ENCODE results near the gene GAREM2.

GRCh38 chr2:26193578-26194231, 20.8 kb downstream of the GAREM2 start:
- TF ChIP-seq GATA3 (IDR thresholded peaks at IDR 0.05; ENCODE audit: low read depth, low read length) (no peak), GATA2 (IDR thresholded peaks at IDR 0.05; ENCODE audit: low read depth, low read length) (no peak)
